Hepatocyte (in vitro differentiated cells): ENCODE results near the gene WDR70.

ENCODE experiments used
- EZH2phosphoT487 ChIP-seq: fragments of 200-600 bp; sonication (generic); IDR thresholded peaks from one replicate; pipeline ENCODE4 v1.6.1; 2018; ENCODE audit warnings: antibody characterized with exemption, mild to moderate bottlenecking, low read depth, moderate library complexity; ENCODE audit not compliant: unreplicated experiment, severe bottlenecking
- TF ChIP-seq, protein P1 (sequence below): fragments of 200-600 bp; sonication (generic); IDR thresholded peaks from 2 replicates; pipeline ENCODE4 v1.5.1; 2016; ENCODE audit warnings: antibody characterized with exemption, mild to moderate bottlenecking; ENCODE audit not compliant: poor library complexity

DNA sequence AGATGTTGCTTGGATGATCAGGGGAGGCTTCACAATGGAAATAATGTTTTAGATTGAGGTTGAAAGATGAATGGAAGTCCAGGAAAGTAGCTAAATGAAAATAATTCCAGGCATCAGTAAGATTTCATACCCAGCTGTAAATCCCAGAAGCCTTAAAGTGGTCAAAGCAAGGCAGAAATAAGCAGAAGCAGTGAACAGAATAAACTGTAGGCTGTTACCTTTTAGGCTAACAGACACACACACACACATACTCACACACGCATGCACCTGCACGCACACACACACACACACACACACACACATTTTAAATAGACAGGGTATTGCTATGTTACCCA lies 175.3 kb downstream of the WDR70 start:
- TF ChIP-seq, protein P1, sequence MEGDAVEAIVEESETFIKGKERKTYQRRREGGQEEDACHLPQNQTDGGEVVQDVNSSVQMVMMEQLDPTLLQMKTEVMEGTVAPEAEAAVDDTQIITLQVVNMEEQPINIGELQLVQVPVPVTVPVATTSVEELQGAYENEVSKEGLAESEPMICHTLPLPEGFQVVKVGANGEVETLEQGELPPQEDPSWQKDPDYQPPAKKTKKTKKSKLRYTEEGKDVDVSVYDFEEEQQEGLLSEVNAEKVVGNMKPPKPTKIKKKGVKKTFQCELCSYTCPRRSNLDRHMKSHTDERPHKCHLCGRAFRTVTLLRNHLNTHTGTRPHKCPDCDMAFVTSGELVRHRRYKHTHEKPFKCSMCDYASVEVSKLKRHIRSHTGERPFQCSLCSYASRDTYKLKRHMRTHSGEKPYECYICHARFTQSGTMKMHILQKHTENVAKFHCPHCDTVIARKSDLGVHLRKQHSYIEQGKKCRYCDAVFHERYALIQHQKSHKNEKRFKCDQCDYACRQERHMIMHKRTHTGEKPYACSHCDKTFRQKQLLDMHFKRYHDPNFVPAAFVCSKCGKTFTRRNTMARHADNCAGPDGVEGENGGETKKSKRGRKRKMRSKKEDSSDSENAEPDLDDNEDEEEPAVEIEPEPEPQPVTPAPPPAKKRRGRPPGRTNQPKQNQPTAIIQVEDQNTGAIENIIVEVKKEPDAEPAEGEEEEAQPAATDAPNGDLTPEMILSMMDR, result no peak
- no peak for TF ChIP-seq EZH2phosphoT487
